ENCODE measurements around the gene BACE1-AS. TPM values are rescaled to one million over a fixed set of nuclear protein-coding genes. Genes with fewer than 3 reads are reported as not detected.
A peak's percentile ranks its signal among the peaks of the same experiment; 100 is the strongest.

Gene BACE1-AS
- total and polyA plus RNA-seq, 2 of the 8 experiments (the other 6 are each of a cell fraction or from before 2014, with no cell fraction given), result 14.9 to 17.4 TPM

DNA sequence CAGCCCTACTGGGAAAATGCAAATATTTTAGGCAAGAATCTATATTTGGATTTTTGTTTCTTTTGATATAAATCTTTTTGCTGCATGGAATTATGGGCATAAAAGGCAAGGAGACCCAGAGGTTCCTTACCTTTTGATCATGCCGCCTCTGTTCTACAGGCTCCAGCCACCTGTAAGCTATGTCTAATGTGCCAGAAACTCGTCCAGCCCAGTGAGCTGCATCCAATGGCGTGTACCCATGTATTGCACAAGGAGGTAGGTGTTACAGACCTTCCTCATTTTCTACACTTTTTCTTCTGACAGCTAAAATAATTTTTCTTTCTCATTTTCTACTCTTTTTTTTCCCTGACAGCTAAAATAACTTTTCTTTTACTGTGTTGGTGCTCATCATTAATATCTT is 8.2 kb upstream of the BACE1-AS start:
- Histone ChIP-seq H2AFZ (ENCODE audit: low read length) (no peak overlapping the region), H3K4ac (replicated peaks; ENCODE audit: insufficient read length, low read depth, low read length) (no peak overlapping the region), H2BK5ac (ENCODE audit: low read depth, low read length) (no peak overlapping the region), H3K18ac (ENCODE audit: extremely low read depth, low read length) (no peak overlapping the region), H4K20me1 (replicated peaks in 1 of 2; ENCODE audit: control insufficient read depth in 1 of 2, insufficient read depth in 2 of 2, low read length in 2 of 2) (no peaks in the 10 kb centered on the region), H3K36me3 (ENCODE audit: control insufficient read depth in 2 of 4, insufficient read depth in 4 of 4, low read length in 3 of 4) (peaks cover 18 to 57% (median 30%) of the 10 kb centered on the region in 4 experiments), H3K79me2 (ENCODE audit: control insufficient read depth in 1 of 2, insufficient read depth in 2 of 2, low read length in 2 of 2) (no peaks in the 10 kb centered on the region), H3K79me1 (ENCODE audit: low read depth, low read length) (no peaks in the 10 kb centered on the region), H3K56ac (replicated peaks; ENCODE audit: insufficient read length, low read depth, low read length) (no peak overlapping the region), H3K27me3 (replicated peaks in 1 of 4; ENCODE audit: control insufficient read depth in 3 of 4, extremely low read depth in 1 of 4, insufficient read depth in 3 of 4, low read length in 3 of 4) (no peaks in the 10 kb centered on the region), H2BK15ac (ENCODE audit: low read length) (no peak overlapping the region), H2BK20ac (ENCODE audit: low read length) (no peak overlapping the region), H2AK5ac (ENCODE audit: low read depth, low read length) (no peak overlapping the region), H3K4me1 (replicated peaks in 1 of 4; ENCODE audit: control insufficient read depth in 3 of 4, insufficient read depth in 4 of 4, low read length in 3 of 4) (no peaks in the 10 kb centered on the region), H3K9me3 (ENCODE audit: insufficient read depth in 2 of 2, low read depth in 1 of 2, low read length in 1 of 2) (no peaks in the 10 kb centered on the region), H3K4me2 (ENCODE audit: insufficient read depth in 1 of 2, low read depth in 2 of 2, low read length in 2 of 2) (no peak overlapping the region), H3K27ac (ENCODE audit: low read depth, low read length) (no peak overlapping the region), H4K5ac (ENCODE audit: insufficient read length, low read depth, low read length) (no peak overlapping the region), H2BK120ac (replicated peaks; ENCODE audit: low read depth, low read length) (no peak overlapping the region), H4K8ac (ENCODE audit: extremely low read depth, insufficient read depth, low read length) (no peak overlapping the region), H3K14ac (ENCODE audit: insufficient read length) (no peak overlapping the region), H4K91ac (replicated peaks; ENCODE audit: insufficient read length, low read length) (no peak overlapping the region), H3K23ac (ENCODE audit: insufficient read length) (no peak overlapping the region), H3K9ac (replicated peaks in 1 of 4; ENCODE audit: extremely low read depth in 1 of 4, low read depth in 3 of 4, low read length in 3 of 4) (0 out of 7 replicates have a peak overlapping the region, but pooled peaks of 1 of the 4 experiments have one; percentile 30), H2BK12ac (ENCODE audit: low read depth, low read length) (no peak overlapping the region), H3K4me3 (ENCODE audit: extremely low read depth in 1 of 4, insufficient read depth in 2 of 4, low read depth in 3 of 4, low read length in 4 of 4) (no peak overlapping the region), H3K23me2 (ENCODE audit: low read depth, low read length) (no peaks in the 10 kb centered on the region)
- no peak for DNase-seq (ENCODE audit: low read depth in 1 of 2, low spot score in 2 of 2)
- WGBS, 2 experiments (ENCODE audit: extremely low coverage in 1 of 2, insufficient coverage in 1 of 2, insufficient read length in 1 of 2, insufficient replicate concordance in 2 of 2, low coverage in 1 of 2, low lambda C conversion rate in 2 of 2, missing lambda C conversion rate in 1 of 2), result 88% methylated on average over 3 of the region's 3 CpGs; no CpG with 5 or more reads in 1 of the 2 experiments
- ChIA-PET POLR2A (ENCODE audit: partially characterized antibody) (interaction anchor here (0.7 to 1.4 kb wide), 2 partner anchors 13 to 220 kb away, joined by 3 to 5 read pairs; no protein-coding TSS in a partner anchor), CTCF (ENCODE audit: partially characterized antibody) (no interaction called here)
- no peak for FAIRE-seq
- no peak for TF ChIP-seq CREB1 (IDR thresholded peaks at IDR 0.05)
